ENCODE data around the gene MIER2.
"Not testable (repeated sequence)": the region's sequence is repeated elsewhere in the genome, so short reads cannot be mapped to it uniquely, and the experiment has no call there.

MIER2 gene, protein sequence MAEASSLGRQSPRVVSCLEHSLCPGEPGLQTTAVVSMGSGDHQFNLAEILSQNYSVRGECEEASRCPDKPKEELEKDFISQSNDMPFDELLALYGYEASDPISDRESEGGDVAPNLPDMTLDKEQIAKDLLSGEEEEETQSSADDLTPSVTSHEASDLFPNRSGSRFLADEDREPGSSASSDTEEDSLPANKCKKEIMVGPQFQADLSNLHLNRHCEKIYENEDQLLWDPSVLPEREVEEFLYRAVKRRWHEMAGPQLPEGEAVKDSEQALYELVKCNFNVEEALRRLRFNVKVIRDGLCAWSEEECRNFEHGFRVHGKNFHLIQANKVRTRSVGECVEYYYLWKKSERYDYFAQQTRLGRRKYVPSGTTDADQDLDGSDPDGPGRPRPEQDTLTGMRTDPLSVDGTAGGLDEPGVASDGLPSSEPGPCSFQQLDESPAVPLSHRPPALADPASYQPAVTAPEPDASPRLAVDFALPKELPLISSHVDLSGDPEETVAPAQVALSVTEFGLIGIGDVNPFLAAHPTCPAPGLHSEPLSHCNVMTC

DNA sequence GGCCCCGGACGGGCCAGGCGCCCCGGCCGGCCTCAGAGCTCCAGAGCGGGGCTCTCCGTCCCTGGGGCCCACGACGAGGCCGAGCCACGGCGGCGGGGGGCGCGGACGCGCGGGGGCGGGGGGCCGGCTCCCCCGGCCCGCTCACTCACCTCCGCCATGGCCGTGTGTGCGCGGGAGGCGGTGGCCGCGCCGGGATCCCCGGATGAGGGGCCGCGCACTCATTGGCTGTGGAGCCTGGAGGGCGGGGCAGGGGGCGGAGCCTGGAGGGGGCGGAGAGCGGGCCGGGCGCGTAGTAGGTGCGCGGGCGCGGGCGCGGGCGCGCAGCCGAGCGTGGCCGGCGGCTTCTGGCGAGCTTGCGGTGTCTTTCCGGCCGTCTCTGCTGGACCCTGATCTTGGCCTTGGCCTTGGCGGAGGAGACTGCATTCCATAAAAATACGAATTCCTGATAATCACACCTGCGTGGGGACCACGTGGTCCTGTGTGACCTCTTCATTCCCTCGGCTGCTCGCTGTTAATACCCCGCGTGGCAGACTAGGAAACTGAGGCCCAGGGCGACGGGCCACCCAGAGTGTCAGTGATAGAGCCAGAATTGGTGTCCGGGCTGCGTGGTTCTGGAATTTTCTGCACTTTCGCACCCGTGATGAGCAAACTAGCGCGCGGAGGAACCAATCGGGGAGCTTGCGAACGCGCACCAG is at the start of gene MIER2:
Gene MIER2 (minus strand): TSS at position 172 of the 695 bp plus-strand sequence. CDS start 14 bp downstream, at position 158.
- in situ Hi-C loops (cut with HindIII; ENCODE audit: low sequenced_read_pairs), result no loop called here

DNA sequence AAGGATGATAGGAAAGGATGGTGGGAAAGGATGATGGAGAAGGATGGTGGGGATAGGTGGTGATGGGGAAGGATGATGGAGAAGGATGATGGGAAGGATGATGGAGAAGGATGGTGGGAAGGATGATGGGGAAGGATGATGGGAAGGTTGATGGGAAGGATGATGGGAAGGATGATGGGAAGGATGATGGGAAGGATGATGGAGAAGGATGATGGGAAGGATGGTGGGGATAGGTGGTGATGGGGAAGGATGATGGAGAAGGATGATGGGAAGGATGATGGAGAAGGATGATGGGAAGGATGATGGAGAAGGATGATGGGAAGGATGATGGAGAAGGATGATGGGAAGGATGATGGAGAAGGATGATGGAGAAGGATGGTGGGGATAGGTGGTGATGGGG is 49.0 kb upstream of the MIER2 start:
- in situ Hi-C loops (cut with HindIII; ENCODE audit: low sequenced_read_pairs), result not testable (repeated sequence)

DNA sequence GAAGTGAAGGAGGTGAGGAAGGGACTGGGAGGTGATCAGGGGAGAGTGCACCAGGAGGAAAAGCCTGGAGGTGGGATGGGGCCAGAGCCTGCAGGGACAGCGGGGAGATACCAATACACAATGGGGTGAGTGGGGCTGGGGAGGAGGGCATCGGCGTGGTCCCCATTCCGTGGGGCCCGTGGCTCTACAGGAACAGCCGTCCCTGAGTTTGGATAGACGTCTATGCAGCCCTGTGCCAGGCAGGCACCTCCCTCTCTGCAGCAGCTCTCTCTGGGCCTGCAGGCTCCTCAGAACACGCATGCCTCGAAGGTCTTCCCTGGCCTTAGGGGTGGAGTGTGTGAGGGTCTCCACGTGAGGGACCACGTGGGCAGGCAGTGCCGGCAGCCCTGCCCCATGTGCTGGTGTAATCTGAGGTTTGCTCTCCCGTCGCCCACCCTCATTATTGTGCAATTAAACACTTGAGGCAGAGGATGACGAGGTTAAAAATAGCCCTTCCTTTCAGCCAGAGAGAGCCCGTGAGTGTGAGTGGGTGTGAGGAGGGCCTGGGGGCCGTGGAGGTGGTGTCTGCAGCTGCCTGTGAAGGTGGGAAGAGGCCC is 47.9 kb upstream of the MIER2 start:
- in situ Hi-C loops (cut with HindIII; ENCODE audit: low sequenced_read_pairs), result no loop called here

DNA sequence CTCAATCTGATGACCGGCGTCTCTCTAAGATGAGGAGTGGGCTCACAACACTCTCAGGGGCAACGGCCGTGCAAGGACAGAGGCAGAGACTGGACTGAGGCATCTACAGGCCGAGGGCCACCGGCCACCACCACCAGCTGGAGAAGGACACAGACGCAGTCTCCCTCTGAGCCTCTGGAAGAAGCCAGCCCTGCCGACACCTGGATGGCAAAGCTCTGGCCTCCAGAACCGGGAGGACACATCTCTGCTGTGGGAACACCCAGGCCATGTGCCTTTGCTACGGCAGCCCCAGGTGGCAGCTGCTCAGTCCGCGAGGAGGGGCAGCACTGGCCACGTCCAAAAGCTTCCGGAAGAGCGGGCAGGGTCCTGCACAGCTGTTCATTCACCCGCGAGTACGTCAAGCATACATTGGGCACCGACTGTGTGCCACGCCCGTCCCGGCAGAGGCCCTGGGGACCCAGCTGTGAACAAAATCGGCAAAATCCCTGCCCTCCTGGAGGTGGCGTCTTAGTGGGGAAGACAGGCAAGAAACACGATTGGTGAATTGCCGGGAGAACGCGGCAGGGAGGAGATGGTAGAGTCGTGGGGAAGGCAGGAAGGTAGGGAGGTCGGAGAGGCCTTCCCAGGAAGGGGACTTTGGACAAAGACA is 47.3 kb upstream of the MIER2 start:
- in situ Hi-C loops (cut with HindIII; ENCODE audit: low sequenced_read_pairs), result no loop called here

DNA sequence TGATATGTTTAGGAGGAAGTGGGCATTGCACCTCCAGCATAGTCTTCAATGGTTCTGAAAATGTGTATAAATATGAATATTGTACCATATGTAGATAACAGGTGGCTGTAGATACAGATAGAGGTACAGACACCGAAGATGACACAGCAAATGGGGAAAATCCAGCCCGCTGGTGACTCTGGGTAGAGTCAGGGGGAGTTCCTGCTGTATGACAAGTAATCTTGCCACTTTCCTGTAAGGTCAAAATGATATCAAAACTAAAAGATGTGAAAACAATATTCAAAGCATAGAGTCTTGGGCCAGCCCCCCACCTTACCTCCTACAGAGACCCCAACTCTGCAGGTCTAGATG is 46.6 kb upstream of the MIER2 start:
- in situ Hi-C loops (cut with HindIII; ENCODE audit: low sequenced_read_pairs), result no loop called here

DNA sequence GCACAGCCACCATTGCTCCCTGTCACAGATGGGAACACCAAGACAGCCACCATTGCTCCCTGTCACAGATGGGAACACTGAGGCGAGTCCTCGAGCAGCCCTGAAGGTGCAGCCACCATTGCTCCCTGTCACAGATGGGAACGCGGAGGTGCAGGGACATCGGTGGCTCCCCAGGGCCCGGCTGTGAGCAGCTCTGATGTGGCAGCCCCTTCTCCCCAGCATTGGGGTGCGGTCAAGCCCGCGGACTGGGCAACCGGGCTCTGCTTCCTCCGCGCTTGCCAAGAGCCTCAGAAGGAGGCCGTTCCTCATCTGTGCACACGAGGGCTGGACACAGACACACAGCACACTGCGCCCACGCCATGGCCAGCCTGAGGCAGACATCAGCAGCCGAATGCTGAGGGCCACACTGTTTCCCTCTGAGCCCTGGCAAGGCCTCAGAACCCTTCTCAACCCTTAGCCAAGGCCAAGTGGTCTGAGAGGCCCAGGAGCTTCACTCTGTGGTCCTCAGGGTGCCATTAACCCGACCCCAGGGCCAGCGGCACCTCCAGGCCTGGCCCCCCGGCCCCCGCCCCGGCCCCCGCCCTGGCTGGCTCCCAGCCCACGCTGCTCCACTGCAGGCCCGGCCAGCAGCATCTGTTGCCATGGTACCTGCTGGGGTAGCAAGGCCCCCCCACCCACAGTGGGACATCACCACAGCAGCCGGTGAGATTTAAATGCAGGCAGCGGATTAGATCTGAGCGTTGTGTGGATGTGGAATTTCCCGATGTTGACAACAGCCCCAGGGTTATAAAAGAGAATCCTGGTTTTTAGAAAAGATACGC is 46.0 kb upstream of the MIER2 start:
- in situ Hi-C loops (cut with HindIII; ENCODE audit: low sequenced_read_pairs), result no loop called here

DNA sequence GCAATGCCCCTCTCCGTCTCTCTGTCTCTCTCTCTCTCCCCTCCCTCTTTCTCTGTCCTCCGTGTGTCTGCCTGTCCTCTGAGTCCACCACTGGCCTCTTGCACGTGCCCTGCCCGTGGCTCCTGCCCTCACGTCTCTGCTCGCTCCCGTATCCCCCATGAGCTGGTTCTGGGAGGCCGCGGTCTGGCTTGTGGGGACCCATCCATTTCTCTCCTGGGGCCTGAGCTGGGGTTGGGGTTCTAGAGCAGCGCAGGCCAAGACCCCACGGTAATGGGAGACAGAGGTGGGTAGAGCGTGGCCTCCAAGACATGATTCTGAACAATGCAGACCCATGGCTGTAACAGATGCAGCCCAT is 45.3 kb upstream of the MIER2 start:
- in situ Hi-C loops (cut with HindIII; ENCODE audit: low sequenced_read_pairs), result no loop called here

DNA sequence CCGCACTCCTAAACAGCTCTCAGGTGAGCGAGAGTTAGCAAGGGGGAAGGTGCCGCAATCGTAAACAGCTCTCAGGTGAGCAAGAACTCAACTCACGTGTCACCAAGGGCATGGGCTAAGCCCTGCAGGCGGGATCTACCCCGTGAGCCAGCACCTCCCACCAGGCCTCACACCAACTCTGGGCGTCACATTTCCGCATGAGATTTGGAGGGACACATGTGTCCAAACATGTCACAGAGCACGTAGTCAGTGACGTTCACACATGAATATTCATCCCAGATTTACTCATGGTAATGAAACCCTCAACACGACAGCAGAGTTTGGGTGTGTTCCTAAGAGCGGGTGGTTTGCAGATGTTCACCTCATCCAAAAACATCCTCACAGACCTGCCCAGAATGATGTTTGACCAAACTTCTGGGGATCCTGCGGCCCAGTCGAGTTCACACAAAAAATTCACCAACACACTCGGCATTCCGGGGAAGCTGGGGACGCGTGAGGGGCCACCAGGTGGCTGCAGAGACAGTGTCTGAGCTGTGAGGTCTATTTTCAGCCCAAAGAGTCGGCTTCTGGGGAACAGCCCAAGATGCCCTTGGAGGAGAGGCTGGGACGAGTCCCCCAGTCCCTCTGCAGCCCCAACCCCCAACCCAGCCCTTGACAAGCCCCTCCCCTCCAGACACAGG is 44.8 kb upstream of the MIER2 start:
- in situ Hi-C loops (cut with HindIII; ENCODE audit: low sequenced_read_pairs), result no loop called here

DNA sequence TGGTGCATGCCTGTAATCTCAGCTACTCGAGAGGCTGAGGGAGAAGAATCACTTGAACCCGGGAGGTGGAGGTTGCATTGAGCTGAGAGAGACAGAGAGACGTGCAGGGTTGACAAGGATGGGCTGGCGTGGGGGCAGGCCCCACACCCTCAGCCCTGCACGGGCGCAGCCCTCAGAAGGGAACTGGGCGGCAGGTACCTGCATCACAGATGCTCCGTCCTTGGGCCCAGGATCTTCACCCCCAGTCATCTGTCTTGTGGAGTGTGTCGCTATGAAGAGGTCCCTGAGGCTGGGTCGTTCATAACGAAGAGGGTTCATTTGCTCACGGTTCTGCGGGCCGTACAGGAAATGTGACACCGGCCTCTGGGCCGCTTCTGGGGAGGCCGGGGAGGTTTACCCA is 44.1 kb upstream of the MIER2 start:
- in situ Hi-C loops (cut with HindIII; ENCODE audit: low sequenced_read_pairs), result no loop called here

DNA sequence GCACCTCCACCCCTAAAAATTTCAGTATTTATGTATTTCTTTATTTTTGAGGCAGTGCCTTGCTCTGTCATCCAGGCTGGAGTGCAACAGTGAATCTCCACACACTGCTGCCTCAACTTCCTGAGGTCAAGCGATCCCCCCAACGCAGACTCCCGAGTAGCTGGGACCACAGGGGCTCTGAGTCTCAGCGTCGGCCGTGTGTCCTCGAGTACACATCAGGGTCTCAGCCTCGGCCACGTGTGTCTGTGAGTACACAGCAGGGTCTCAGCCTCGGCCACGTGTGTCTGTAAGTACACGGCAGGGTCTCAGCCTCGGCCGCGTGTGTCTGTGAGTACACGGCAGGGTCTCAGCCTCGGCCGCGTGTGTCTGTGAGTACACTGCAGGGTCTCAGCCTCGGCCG is 43.2 kb upstream of the MIER2 start:
- in situ Hi-C loops (cut with HindIII; ENCODE audit: low sequenced_read_pairs), result no loop called here

DNA sequence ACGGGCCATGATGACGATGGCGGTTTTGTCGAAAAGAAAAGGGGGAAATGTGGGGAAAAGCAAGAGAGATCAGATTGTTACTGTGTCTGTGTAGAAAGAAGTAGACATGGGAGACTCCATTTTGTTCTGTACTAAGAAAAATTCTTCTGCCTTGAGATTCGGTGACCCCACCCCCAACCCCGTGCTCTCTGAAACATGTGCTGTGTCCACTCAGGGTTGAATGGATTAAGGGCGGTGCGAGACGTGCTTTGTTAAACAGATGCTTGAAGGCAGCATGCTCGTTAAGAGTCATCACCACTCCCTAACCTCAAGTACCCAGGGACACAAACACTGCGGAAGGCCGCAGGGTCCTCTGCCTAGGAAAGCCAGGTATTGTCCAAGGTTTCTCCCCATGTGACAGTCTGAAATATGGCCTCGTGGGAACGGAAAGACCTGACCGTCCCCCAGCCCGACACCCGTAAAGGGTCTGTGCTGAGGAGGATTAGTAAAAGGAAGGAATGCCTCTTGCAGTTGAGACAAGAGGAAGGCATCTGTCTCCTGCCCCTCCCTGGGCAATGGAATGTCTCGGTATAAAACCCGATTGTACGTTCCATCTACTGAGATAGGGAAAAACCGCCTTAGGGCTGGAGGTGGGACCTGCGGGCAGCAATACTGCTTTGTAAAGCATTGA is 42.2 kb upstream of the MIER2 start:
- in situ Hi-C loops (cut with HindIII; ENCODE audit: low sequenced_read_pairs), result not testable (repeated sequence)

DNA sequence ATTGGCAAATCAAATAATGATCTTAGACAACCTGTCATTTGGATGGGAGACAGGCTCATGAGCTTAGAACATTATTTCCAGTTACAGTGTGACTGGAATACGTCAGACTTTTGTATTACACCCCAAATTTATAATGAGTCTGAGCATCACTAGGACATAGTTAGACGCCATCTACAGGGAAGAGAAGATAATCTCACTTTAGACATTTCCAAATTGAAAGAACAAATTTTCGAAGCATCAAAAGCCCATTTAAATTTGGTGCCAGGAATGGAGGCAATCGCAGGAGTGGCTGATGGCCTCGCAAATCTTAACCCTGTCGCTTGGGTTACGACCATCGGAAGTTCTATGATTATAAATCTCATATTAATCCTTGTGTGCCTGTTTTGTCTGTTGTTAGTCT is 41.6 kb upstream of the MIER2 start:
- in situ Hi-C loops (cut with HindIII; ENCODE audit: low sequenced_read_pairs), result not testable (repeated sequence)

DNA sequence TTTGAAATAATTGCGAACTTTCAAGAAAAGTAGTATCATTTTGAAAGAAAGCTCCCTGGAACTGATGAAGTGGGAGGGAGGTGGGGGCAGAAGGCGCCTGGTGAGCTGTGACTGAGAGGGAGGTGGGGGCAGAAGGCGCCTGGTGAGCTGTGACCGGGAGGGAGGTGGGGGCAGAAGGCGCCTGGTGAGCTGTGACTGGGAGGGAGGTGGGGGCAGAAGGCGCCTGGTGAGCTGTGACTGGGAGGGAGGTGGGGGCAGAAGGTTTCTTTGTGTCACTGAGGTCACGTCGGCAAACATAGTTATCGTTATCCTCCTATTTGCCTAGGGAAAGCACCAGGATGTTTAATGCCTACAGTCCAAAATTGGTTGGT is 40.2 kb upstream of the MIER2 start:
- in situ Hi-C loops (cut with HindIII; ENCODE audit: low sequenced_read_pairs), result no loop called here

DNA sequence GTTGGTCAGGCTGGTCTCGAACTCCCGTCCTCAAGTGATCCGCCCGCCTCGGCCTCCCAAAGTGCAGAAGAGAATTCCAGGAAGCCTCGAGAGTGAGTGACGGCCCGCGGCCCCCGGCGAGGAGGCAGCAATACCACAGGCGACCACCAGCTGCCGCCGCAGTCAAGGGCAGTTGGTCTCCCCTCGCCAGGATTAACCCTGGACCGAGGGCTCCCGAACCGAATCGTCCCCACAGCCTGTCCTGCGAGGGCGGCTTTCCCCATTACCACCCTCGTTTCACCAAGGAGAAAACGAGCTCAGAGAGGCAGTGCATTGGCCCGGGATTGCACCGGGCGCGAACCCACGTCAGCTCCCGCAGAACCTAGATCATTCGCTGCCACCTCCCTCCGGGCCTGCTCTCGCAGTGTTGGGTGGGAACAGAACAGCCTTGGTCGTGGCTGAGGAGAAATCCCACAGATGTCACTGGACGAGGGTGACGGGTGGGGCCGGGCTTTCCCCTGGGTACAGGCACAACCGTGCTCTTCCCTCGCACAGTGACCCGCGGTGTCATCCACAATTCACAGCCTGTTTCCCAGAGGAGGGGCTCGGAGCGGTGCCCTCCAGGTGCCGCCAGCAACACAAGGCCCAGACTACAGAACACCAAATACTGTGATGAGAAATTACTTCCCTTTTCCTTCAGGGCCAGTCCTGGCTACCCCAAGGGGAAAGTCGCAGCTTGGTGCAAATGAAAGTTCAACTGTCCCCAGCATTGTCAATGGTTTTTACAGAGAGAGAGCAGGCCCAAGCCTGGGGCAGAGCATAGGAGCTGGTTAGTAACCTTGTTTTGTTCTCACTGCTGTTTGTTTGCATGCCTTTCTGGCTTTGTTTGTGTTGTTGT is 39.6 kb upstream of the MIER2 start:
- in situ Hi-C loops (cut with HindIII; ENCODE audit: low sequenced_read_pairs), result no loop called here

DNA sequence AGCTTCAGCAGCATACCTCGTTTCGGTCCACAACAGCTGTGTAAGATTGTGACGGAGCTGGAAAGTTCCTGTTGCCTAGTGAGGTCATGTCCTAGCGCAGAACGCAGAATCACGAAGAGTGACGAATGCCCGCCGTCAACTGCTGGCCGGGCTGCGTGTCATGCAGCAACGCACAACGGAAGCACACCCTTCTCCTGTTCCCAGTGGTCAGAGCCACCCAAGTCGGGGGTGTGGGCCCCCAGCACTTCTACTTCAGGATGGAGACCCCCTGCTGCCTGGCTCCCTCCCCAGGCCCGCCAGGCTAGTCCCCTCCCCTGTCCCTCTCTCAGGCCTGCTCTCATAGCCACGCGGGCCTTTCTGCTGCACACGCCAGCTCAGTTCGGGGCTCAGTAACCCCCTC is 38.4 kb upstream of the MIER2 start:
- in situ Hi-C loops (cut with HindIII; ENCODE audit: low sequenced_read_pairs), result no loop called here

DNA sequence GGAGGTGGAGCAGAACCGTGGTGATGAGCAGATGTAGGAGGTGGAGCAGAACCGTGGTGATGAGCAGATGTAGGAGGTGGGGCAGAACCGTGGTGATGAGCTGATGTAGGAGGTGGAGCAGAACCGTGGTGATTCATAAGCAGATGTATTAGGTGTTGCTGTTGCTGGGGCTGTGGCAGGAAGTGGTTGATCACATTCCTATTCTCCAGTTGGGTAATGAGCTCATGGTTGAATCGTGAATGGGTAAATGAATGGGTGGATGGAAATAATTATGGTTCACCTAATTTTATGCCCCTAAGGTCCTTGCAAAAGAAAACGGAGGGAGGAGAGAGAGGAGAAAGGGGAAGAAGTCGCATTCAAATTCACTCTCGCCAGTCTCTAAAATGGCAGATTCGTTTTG is 38.0 kb upstream of the MIER2 start:
- in situ Hi-C loops (cut with HindIII; ENCODE audit: low sequenced_read_pairs), result not testable (repeated sequence)

DNA sequence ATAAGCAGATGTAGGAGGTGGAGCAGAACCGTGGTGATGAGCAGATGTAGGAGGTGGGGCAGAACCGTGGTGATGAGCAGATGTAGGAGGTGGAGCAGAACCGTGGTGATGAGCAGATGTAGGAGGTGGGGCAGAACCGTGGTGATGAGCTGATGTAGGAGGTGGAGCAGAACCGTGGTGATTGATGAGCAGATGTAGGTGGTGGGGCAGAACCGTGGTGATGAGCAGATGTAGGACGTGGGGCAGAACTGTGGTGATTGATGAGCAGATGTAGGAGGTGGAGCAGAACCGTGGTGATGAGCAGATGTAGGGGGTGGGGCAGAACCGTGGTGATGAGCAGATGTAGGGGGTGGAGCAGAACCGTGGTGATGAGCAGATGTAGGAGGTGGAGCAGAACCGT is 37.3 kb upstream of the MIER2 start:
- in situ Hi-C loops (cut with HindIII; ENCODE audit: low sequenced_read_pairs), result not testable (repeated sequence)

DNA sequence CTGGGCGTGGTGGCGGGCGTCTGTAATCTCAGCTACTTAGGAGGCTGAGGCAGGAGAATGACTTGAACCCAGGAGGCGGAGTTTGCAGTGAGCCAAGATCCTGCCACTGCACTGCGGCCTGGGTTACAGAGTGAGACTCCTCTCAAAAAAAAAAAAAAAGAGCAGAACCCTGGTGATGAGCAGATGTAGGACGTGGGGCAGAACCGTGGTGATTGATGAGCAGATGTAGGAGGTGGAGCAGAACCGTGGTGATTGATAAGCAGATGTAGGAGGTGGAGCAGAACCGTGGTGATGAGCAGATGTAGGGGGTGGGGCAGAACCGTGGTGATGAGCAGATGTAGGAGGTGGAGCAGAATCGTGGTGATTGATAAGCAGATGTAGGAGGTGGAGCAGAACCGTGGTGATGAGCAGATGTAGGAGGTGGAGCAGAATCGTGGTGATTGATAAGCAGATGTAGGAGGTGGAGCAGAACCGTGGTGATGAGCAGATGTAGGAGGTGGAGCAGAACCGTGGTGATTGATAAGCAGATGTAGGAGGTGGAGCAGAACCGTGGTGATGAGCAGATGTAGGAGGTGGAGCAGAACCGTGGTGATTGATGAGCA is 36.1 kb upstream of the MIER2 start:
- in situ Hi-C loops (cut with HindIII; ENCODE audit: low sequenced_read_pairs), result not testable (repeated sequence)

Data from DLD1 (cell line).